ENCODE measurements around the gene GBE1. TPM values are rescaled to one million over a fixed set of nuclear protein-coding genes. Genes with fewer than 3 reads are reported as not detected.

GBE1 gene
- total and polyA plus RNA-seq, 9 of the 15 experiments (the other 6 are each of a cell fraction or from before 2014, with no cell fraction given): 7.9 to 25.6 (median 13.1) TPM

DNA sequence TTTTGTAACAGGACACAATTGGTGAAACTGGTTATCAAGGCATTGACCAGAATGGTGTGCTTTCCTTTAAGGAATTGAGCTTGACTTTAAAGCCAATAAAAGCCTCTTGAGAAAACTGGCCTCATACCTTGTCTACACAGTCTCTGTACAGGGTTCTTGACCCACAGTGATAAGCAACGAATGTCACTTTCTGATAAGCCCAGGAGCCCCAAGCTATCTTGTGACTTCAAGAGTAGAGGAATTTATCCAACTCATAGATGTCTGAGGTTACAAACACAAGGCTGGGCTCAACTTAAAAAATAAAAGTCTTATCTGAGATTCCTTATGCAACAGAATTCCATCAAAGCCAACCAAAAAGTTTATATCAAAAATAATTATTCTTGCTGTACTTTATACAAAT is 212.1 kb downstream of the GBE1 start (continued):
- TF ChIP-seq ZBTB2 (IDR thresholded peaks at IDR 0.05): no peak

DNA sequence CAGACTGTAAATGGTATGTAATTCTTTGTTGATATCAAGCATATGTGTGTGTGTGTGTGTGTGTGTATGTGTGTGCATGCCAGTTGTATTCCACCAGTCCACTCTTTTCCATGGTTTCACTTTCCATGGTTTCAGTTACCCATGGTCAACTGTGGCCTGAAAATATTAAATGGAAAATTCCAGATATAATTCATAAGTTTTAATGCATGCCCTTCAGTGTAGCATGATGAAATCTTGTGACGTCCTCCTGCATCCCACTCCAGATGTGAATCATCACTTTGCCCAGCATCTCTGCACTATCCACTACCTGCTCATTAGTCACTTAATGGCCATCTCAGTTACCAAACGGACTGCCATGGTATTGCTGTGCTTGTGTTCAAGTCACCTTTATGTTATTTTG is 215.9 kb downstream of the GBE1 start:
- Histone ChIP-seq H3K27ac (ENCODE audit: extremely low read depth, low read depth, low read length) (no peak overlapping the region), H3K27me3 (ENCODE audit: control insufficient read depth in 2 of 2, insufficient read depth in 2 of 2, low read length in 2 of 2) (no peaks in the 10 kb centered on the region), H3K4me2 (ENCODE audit: insufficient read depth, low read length) (no peak overlapping the region), H3K4me3 (no peak overlapping the region), H2AFZ (ENCODE audit: low read depth, low read length) (no peak overlapping the region), H4K20me1 (replicated peaks; ENCODE audit: control insufficient read depth, insufficient read depth, low read length) (no peaks in the 10 kb centered on the region), H3K9me3 (replicated peaks; ENCODE audit: control insufficient read depth, insufficient read depth, low read depth, low read length) (no peaks in the 10 kb centered on the region), H3K36me3 (ENCODE audit: control insufficient read depth, insufficient read depth, low read length) (no peaks in the 10 kb centered on the region), H3K9ac (ENCODE audit: insufficient read depth in 1 of 2, low read depth in 2 of 2, low read length in 2 of 2) (no peak overlapping the region), H3K79me2 (ENCODE audit: control insufficient read depth, insufficient read depth, low read length) (no peaks in the 10 kb centered on the region), H3K4me1 (replicated peaks in 1 of 2; ENCODE audit: control insufficient read depth in 2 of 2, insufficient read depth in 2 of 2, low read length in 2 of 2) (peaks cover 0 to 3% of the 10 kb centered on the region in 2 experiments; a peak in 2 of 5 replicates), H3K9me1 (ENCODE audit: control insufficient read depth, insufficient read depth, low read length) (no peaks in the 10 kb centered on the region)
- CTCF ChIA-PET (ENCODE audit: low intra/inter-chr PET ratio): no interaction called here
- BruUV-seq (replicated peaks): no TSS peak
- WGBS (ENCODE audit: insufficient coverage, low coverage, missing lambda C conversion rate): 65% methylated on average over 2 of the region's 2 CpGs
- in situ Hi-C loops (cut with MboI) (no loop called here), intact Hi-C loops (cut with micrococcal nuclease) (no loop called here)
- TF ChIP-seq, protein P1, sequence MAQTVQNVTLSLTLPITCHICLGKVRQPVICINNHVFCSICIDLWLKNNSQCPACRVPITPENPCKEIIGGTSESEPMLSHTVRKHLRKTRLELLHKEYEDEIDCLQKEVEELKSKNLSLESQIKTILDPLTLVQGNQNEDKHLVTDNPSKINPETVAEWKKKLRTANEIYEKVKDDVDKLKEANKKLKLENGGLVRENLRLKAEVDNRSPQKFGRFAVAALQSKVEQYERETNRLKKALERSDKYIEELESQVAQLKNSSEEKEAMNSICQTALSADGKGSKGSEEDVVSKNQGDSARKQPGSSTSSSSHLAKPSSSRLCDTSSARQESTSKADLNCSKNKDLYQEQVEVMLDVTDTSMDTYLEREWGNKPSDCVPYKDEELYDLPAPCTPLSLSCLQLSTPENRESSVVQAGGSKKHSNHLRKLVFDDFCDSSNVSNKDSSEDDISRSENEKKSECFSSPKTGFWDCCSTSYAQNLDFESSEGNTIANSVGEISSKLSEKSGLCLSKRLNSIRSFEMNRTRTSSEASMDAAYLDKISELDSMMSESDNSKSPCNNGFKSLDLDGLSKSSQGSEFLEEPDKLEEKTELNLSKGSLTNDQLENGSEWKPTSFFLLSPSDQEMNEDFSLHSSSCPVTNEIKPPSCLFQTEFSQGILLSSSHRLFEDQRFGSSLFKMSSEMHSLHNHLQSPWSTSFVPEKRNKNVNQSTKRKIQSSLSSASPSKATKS (CRISPR knock-in tag; IDR thresholded peaks at IDR 0.05): no peak
- ATAC-seq (no peak), DNase-seq (ENCODE audit: extremely low read depth in 1 of 4, low spot score in 3 of 4) (no peak), FAIRE-seq (no peak)
- POLR2A ChIA-PET: no interaction called here
